Measurements from ENCODE around the gene IGFN1. TPM values are rescaled to one million over a fixed set of nuclear protein-coding genes. Genes with fewer than 3 reads are reported as not detected.
A peak's percentile ranks its signal among the peaks of the same experiment; 100 is the strongest.

IGFN1 gene
- total and polyA plus RNA-seq, 7 donors: 2.7 to 442 (median 33.1) TPM

GRCh38 chr1:201184307-201185122, 6.1 kb upstream of the IGFN1 start:
- peak; percentile 48 to 66 for DNase-seq
- peaks cover 50% of the 10 kb centered on the region for H3K4me1 ChIP-seq
- no peak overlapping the region for H3K4me3 ChIP-seq
- 31 to 52% (median 40%) methylated on average over 9 of the region's 9 CpGs for WGBS, 3 donors
- no peak for TF ChIP-seq CTCF (IDR thresholded peaks at IDR 0.05)
- H3K9me3 ChIP-seq: no peaks in the 10 kb centered on the region
- intact Hi-C loops (cut with DNase I): loop anchor here in 1 of 2 donors (5.0 kb wide), 1 partner anchor 32 kb away; the partner anchor contains the start of gene TMEM9
- peak overlapping the region; percentile 78 for H3K27ac ChIP-seq
- H3K36me3 ChIP-seq (ENCODE audit: insufficient read depth in 1 of 2, low read depth in 1 of 2): no peaks in the 10 kb centered on the region
- no peaks in the 10 kb centered on the region for H3K27me3 ChIP-seq (ENCODE audit: insufficient read depth in 3 of 3, low read length in 2 of 3)
- ATAC-seq: peak; percentile 92 to 97 (median 94)

GRCh38 chr1:201185123-201185453, 5.5 kb upstream of the IGFN1 start:
- Histone ChIP-seq H3K4me3 (no peak overlapping the region), H3K4me1 (peaks cover 50% of the 10 kb centered on the region), H3K27ac (peak overlapping the region; percentile 78), H3K27me3 (ENCODE audit: insufficient read depth in 3 of 3, low read length in 2 of 3) (no peaks in the 10 kb centered on the region), H3K9me3 (no peaks in the 10 kb centered on the region), H3K36me3 (ENCODE audit: insufficient read depth in 1 of 2, low read depth in 1 of 2) (no peaks in the 10 kb centered on the region)
- DNase-seq: no peak
- TF ChIP-seq CTCF (IDR thresholded peaks at IDR 0.05): peak; percentile 63
- peak in 2 of 4 donors; percentile 4 to 20 for ATAC-seq
- WGBS, 3 donors: 40 to 47% (median 45%) methylated on average over 3 of the region's 3 CpGs
- intact Hi-C loops (cut with DNase I): loop anchor here in 1 of 2 donors (5.0 kb wide), 1 partner anchor 33 kb away; the partner anchor contains the start of gene TMEM9

GRCh38 chr1:201185527-201186128, 5.0 kb upstream of the IGFN1 start:
- Histone ChIP-seq H3K4me3 (no peak overlapping the region), H3K27ac (peak overlapping the region; percentile 78), H3K27me3 (ENCODE audit: insufficient read depth in 3 of 3, low read length in 2 of 3) (no peaks in the 10 kb centered on the region), H3K36me3 (ENCODE audit: insufficient read depth in 1 of 2, low read depth in 1 of 2) (no peaks in the 10 kb centered on the region), H3K4me1 (peaks cover 47% of the 10 kb centered on the region), H3K9me3 (no peaks in the 10 kb centered on the region)
- TF ChIP-seq CTCF (IDR thresholded peaks at IDR 0.05): no peak
- intact Hi-C loops (cut with DNase I): loop anchor here in 1 of 2 donors (5.0 kb wide), 1 partner anchor 33 kb away; the partner anchor contains the start of gene TMEM9
- no peak for DNase-seq
- peak in 1 of 4 donors; percentile 2 for ATAC-seq
- 91 to 94% (median 94%) methylated on average over 5 of the region's 5 CpGs for WGBS, 3 donors

GRCh38 chr1:201186192-201186591, 4.4 kb upstream of the IGFN1 start:
- WGBS, 3 donors: 84 to 95% (median 88%) methylated on average over 3 of the region's 3 CpGs
- DNase-seq (no peak), ATAC-seq (no peak)
- peaks cover 42% of the 10 kb centered on the region for H3K4me1 ChIP-seq
- no peak for TF ChIP-seq CTCF (IDR thresholded peaks at IDR 0.05)
- intact Hi-C loops (cut with DNase I): loop anchor here in 1 of 2 donors (5.0 kb wide), 1 partner anchor 34 kb away; the partner anchor contains the start of gene TMEM9
- peak overlapping the region; percentile 78 for H3K27ac ChIP-seq
- no peaks in the 10 kb centered on the region for H3K36me3 ChIP-seq (ENCODE audit: insufficient read depth in 1 of 2, low read depth in 1 of 2)
- no peaks in the 10 kb centered on the region for H3K9me3 ChIP-seq
- no peaks in the 10 kb centered on the region for H3K27me3 ChIP-seq (ENCODE audit: insufficient read depth in 3 of 3, low read length in 2 of 3)
- no peak overlapping the region for H3K4me3 ChIP-seq

Measured in psoas muscle (tissue), 8 donors.